Chondrocyte (in vitro differentiated cells): ENCODE measurements around the gene COL4A3. TPM values are rescaled to one million over a fixed set of nuclear protein-coding genes. Genes with fewer than 3 reads are reported as not detected.
A peak's percentile ranks its signal among the peaks of the same experiment; 100 is the strongest.

Experiments used
- DNase-seq: peaks from one replicate; pipeline ENCODE4 v3.0.0; 2021; ENCODE audit warnings: mixed read lengths, low spot score
- H3K27ac Mint-ChIP-seq: one replicate; pipeline ENCODE4 v1.8.0; 2021; ENCODE audit warnings: mild to moderate bottlenecking, moderate library complexity, mixed read lengths; ENCODE audit not compliant: unreplicated experiment
- H3K27me3 Mint-ChIP-seq: 2 replicates; pipeline ENCODE4 v1.8.0; 2021; ENCODE audit warnings: low read depth, mixed read lengths
- H3K36me3 Mint-ChIP-seq: 2 replicates; pipeline ENCODE4 v1.8.0; 2021; ENCODE audit warnings: low read depth, mixed read lengths
- H3K4me1 Mint-ChIP-seq: 2 replicates; pipeline ENCODE4 v1.8.0; 2021; ENCODE audit warnings: low read depth, mild to moderate bottlenecking, mixed read lengths
- H3K4me3 Mint-ChIP-seq: one replicate; pipeline ENCODE4 v1.8.0; 2021; ENCODE audit warnings: mild to moderate bottlenecking, moderate library complexity, mixed read lengths; ENCODE audit not compliant: unreplicated experiment
- H3K9me3 Mint-ChIP-seq: 2 replicates; pipeline ENCODE4 v1.8.0; 2021; ENCODE audit warnings: low read depth, mixed read lengths
- total RNA-seq: library from RNA; stranded (reverse); gene quantifications from 3 replicates; pipeline ENCODE4 v1.2.1, GENCODE V29; 2021
- TF ChIP-seq, protein P1 (sequence below): fragments of 200-600 bp; sonication (generic); IDR thresholded peaks from 2 replicates; pipeline ENCODE4 v1.5.0; 2021; ENCODE audit warnings: antibody characterized with exemption, mild to moderate bottlenecking, moderate library complexity

COL4A3 gene
- total RNA-seq, 1 donor from 2014 or later, result 1.2 TPM

DNA sequence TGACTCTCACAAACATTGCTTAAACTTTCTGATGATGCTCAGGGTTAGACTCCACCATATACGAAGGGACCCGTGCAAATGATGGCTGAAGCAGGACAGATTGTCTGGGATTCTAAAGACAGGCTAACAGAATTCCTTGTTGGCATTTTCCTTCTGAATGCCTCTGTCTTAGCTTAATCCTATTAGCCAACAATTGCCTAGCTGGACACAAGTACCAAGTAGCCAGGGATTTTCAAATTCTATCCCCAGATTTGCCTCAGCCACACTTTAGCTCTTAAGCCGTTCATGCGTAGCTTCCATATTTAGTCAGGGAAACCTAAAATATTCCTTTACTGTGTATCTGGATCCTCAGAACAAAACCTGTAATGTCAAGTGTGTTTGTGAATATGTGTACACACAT, 40.0 kb downstream of the COL4A3 start:
- Mint-ChIP-seq H3K27me3 (no peaks in the 10 kb centered on the region), H3K4me3 (no peak overlapping the region), H3K4me1 (no peaks in the 10 kb centered on the region), H3K9me3 (no peaks in the 10 kb centered on the region), H3K27ac (no peak overlapping the region), H3K36me3 (no peaks in the 10 kb centered on the region)
- TF ChIP-seq, protein P1, sequence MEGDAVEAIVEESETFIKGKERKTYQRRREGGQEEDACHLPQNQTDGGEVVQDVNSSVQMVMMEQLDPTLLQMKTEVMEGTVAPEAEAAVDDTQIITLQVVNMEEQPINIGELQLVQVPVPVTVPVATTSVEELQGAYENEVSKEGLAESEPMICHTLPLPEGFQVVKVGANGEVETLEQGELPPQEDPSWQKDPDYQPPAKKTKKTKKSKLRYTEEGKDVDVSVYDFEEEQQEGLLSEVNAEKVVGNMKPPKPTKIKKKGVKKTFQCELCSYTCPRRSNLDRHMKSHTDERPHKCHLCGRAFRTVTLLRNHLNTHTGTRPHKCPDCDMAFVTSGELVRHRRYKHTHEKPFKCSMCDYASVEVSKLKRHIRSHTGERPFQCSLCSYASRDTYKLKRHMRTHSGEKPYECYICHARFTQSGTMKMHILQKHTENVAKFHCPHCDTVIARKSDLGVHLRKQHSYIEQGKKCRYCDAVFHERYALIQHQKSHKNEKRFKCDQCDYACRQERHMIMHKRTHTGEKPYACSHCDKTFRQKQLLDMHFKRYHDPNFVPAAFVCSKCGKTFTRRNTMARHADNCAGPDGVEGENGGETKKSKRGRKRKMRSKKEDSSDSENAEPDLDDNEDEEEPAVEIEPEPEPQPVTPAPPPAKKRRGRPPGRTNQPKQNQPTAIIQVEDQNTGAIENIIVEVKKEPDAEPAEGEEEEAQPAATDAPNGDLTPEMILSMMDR, result no peak
- no peak for DNase-seq

DNA sequence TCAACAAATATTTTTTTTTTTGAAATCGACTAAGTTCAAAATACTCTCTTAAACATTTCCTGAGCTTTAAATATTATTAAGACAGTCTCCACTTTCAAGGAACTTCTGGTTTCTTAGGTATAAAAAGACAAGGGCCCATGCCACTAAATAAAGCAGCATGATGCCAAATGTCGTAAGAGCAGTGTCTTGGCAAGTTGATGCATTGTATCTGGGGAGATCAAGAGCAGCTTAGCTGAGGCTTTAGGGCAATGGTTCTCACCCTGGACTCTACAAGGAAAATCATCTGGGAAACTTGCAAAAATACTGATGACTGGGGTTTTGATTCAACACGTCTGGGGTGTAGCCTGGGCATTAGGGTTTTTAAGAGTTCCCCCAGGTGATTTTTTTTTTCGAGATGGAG, 41.3 kb downstream of the COL4A3 start:
- Mint-ChIP-seq H3K36me3 (no peaks in the 10 kb centered on the region), H3K27me3 (no peaks in the 10 kb centered on the region), H3K9me3 (no peaks in the 10 kb centered on the region), H3K27ac (no peak overlapping the region), H3K4me3 (no peak overlapping the region), H3K4me1 (no peaks in the 10 kb centered on the region)
- DNase-seq, result no peak
- TF ChIP-seq, protein P1, result no peak

DNA sequence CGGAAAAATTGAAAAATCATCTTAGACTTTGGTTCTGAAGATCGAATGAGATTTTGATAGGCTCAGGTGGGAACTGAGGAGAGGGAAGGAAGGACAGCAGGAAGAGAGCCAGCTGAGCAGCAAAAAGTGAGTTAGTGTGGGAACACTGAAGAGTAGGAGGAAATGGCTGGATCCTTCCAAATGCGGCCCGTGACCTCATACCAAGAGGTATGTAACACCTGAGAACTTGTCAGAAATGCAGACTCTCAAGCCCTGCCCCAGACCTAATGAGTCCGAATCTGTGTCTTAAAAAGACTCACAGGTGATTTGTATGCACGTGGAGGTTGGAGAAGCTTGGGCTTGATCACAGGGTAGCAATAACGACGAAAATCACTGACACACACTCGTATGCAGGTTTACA, 42.0 kb downstream of the COL4A3 start:
- no peak for DNase-seq
- H3K9me3 Mint-ChIP-seq, result no peaks in the 10 kb centered on the region
- no peaks in the 10 kb centered on the region for H3K27me3 Mint-ChIP-seq
- H3K4me1 Mint-ChIP-seq, result no peaks in the 10 kb centered on the region
- H3K4me3 Mint-ChIP-seq, result no peak overlapping the region
- TF ChIP-seq, protein P1, result no peak
- no peak overlapping the region for H3K27ac Mint-ChIP-seq
- H3K36me3 Mint-ChIP-seq, result no peaks in the 10 kb centered on the region

GRCh38 chr2:227207573-227207972, 43.1 kb downstream of the COL4A3 start:
- TF ChIP-seq, protein P1, result no peak
- Mint-ChIP-seq H3K4me3 (no peak overlapping the region), H3K36me3 (no peaks in the 10 kb centered on the region), H3K4me1 (no peaks in the 10 kb centered on the region), H3K9me3 (no peaks in the 10 kb centered on the region), H3K27me3 (no peaks in the 10 kb centered on the region), H3K27ac (no peak overlapping the region)
- no peak for DNase-seq

DNA sequence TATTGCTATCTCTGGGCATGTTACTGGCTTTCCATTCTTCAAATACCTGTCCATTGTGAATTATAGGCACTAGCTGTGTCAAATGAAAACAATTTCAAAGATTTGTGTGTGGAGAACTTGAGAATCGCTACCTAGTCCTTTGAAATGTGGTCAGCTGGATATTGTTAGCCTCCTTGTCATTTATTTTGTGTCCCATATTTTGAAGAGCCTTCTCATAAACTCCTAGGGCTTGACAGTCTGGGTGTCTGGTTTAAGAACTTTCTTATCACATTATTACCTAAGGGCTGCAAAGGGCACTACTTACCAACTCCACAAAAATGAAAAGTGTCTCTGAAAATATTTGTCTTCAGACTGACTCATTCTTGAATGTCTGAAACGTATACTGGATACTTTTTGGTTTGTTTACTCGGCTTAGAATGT, 50.2 kb downstream of the COL4A3 start:
- Mint-ChIP-seq H3K4me3 (no peak overlapping the region), H3K36me3 (peaks cover 2% of the 10 kb centered on the region), H3K9me3 (peaks cover 3% of the 10 kb centered on the region), H3K4me1 (peaks cover 21% of the 10 kb centered on the region), H3K27me3 (no peaks in the 10 kb centered on the region), H3K27ac (peak overlapping the region; percentile 14)
- DNase-seq, result no peak
- TF ChIP-seq, protein P1, result no peak
